Measurements from ENCODE around the gene DDAH1. TPM values are rescaled to one million over a fixed set of nuclear protein-coding genes. Genes with fewer than 3 reads are reported as not detected.

The DDAH1 gene
- total and polyA plus RNA-seq, 2 of the 4 experiments (the other 2 are of a cell fraction), result 78.0 to 94.5 TPM

DNA sequence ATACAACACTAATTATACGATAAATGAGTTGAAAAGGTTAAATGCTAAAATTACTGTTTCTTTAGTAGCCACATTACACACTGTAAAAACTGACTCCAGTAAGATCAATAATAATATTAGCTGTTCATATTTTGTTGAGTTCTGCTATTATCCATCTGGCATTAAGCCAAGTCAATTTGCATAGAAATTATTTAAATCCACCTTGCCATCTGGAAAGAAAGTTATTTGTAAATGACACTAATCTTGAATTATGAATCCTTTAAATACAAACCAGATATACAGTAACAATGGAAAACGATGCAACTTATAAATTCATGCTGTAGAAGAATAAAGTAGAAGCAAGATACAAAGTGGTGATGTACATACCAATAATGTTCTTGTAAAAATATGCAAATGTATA is 107.1 kb downstream of the DDAH1 start:
- no peak overlapping the region for H3K23ac ChIP-seq (ENCODE audit: low read depth, low read length)
- in situ Hi-C loops (cut with MboI; ENCODE audit: low sequenced_read_pairs), result no loop called here
- H3K14ac ChIP-seq (replicated peaks; ENCODE audit: low read depth, low read length), result no peak overlapping the region
- H4K5ac ChIP-seq (ENCODE audit: low read depth, low read length), result no peak overlapping the region
- H3K9me3 ChIP-seq (ENCODE audit: control insufficient read depth, insufficient read depth, low read length), result no peaks in the 10 kb centered on the region
- peaks cover 18 to 51% of the 10 kb centered on the region in 2 experiments for H3K79me1 ChIP-seq (ENCODE audit: low read depth in 1 of 2, low read length in 2 of 2)
- H3K36me3 ChIP-seq (ENCODE audit: control insufficient read depth, insufficient read depth, low read length), result peaks cover 3% of the 10 kb centered on the region; the same call in 1 of the 2 replicates
- no peak overlapping the region for H3K4me2 ChIP-seq (ENCODE audit: low read depth, low read length)
- no peak overlapping the region for H3K4ac ChIP-seq (ENCODE audit: low read depth, low read length)
- H3K27me3 ChIP-seq (ENCODE audit: control insufficient read depth, insufficient read depth, low read length), result no peaks in the 10 kb centered on the region
- no peak overlapping the region for H2AK9ac ChIP-seq (replicated peaks; ENCODE audit: low read depth, low read length, poor library complexity)
- H2BK15ac ChIP-seq (ENCODE audit: low read depth, low read length), result no peak overlapping the region
- H2AFZ ChIP-seq (replicated peaks; ENCODE audit: low read length, poor library complexity), result no peak overlapping the region
- no peaks in the 10 kb centered on the region for H4K20me1 ChIP-seq (ENCODE audit: insufficient read depth, low read length)
- dilution Hi-C loops (cut with HindIII; ENCODE audit: low sequenced_read_pairs, unreplicated experiment), result no loop called here
- no peak overlapping the region for H2BK5ac ChIP-seq (ENCODE audit: low read depth, low read length, poor library complexity, severe bottlenecking)
- intact Hi-C loops (cut with micrococcal nuclease), result no loop called here
- ChIA-PET CTCF (no interaction called here), POLR2A (ENCODE audit: unreplicated experiment) (no interaction called here)
- no peak overlapping the region for H4K8ac ChIP-seq (ENCODE audit: low read depth in 2 of 2, low read length in 2 of 2)
- no peak overlapping the region for H3K27ac ChIP-seq (ENCODE audit: insufficient read depth, low read length)
- H3K4me1 ChIP-seq (ENCODE audit: control insufficient read depth, insufficient read depth, low read length), result peaks cover 13% of the 10 kb centered on the region
- H3K56ac ChIP-seq (ENCODE audit: extremely low read depth, insufficient read depth, low read length), result no peak overlapping the region
- TF ChIP-seq CHD1 (IDR thresholded peaks at IDR 0.05; ENCODE audit: low read depth, low read length) (no peak), MAFK (IDR thresholded peaks at IDR 0.05; ENCODE audit: low read depth, low read length) (no peak), NFE2L2 (IDR thresholded peaks at IDR 0.05; ENCODE audit: low read depth, low read length) (no peak), POLR2A (IDR thresholded peaks at IDR 0.05; ENCODE audit: low read depth, low read length) (no peak)
- TF ChIP-seq, protein P1, sequence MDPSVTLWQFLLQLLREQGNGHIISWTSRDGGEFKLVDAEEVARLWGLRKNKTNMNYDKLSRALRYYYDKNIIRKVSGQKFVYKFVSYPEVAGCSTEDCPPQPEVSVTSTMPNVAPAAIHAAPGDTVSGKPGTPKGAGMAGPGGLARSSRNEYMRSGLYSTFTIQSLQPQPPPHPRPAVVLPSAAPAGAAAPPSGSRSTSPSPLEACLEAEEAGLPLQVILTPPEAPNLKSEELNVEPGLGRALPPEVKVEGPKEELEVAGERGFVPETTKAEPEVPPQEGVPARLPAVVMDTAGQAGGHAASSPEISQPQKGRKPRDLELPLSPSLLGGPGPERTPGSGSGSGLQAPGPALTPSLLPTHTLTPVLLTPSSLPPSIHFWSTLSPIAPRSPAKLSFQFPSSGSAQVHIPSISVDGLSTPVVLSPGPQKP (IDR thresholded peaks at IDR 0.05; ENCODE audit: borderline replicate concordance, low read depth, low read length), result no peak
- TF ChIP-seq, protein P2, sequence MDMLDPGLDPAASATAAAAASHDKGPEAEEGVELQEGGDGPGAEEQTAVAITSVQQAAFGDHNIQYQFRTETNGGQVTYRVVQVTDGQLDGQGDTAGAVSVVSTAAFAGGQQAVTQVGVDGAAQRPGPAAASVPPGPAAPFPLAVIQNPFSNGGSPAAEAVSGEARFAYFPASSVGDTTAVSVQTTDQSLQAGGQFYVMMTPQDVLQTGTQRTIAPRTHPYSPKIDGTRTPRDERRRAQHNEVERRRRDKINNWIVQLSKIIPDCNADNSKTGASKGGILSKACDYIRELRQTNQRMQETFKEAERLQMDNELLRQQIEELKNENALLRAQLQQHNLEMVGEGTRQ (IDR thresholded peaks at IDR 0.05; ENCODE audit: low read depth, low read length), result no peak
- TF ChIP-seq, protein P3, sequence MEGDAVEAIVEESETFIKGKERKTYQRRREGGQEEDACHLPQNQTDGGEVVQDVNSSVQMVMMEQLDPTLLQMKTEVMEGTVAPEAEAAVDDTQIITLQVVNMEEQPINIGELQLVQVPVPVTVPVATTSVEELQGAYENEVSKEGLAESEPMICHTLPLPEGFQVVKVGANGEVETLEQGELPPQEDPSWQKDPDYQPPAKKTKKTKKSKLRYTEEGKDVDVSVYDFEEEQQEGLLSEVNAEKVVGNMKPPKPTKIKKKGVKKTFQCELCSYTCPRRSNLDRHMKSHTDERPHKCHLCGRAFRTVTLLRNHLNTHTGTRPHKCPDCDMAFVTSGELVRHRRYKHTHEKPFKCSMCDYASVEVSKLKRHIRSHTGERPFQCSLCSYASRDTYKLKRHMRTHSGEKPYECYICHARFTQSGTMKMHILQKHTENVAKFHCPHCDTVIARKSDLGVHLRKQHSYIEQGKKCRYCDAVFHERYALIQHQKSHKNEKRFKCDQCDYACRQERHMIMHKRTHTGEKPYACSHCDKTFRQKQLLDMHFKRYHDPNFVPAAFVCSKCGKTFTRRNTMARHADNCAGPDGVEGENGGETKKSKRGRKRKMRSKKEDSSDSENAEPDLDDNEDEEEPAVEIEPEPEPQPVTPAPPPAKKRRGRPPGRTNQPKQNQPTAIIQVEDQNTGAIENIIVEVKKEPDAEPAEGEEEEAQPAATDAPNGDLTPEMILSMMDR (conservative IDR thresholded peaks at IDR 0.05; ENCODE audit: low read depth, low read length), result no peak
- no peak overlapping the region for H2BK20ac ChIP-seq (ENCODE audit: low read depth, low read length)
- no peak overlapping the region for H3K18ac ChIP-seq (ENCODE audit: low read depth, low read length)
- no peak overlapping the region for H4K91ac ChIP-seq (ENCODE audit: insufficient read depth, low read depth, low read length)
- H3K9me1 ChIP-seq (ENCODE audit: insufficient read depth, low read length), result peaks cover 9% of the 10 kb centered on the region
- no peak overlapping the region for H2AK5ac ChIP-seq (ENCODE audit: low read depth, low read length)
- no peak for DNase-seq
- no CpG with 5 or more reads among the region's 2 CpGs for WGBS, 2 experiments (ENCODE audit: extremely low coverage in 2 of 2, insufficient read length in 1 of 2)
- H3K9ac ChIP-seq (ENCODE audit: low read depth, low read length), result no peak overlapping the region
- ATAC-seq (ENCODE audit: low read depth), result no peak
- no peak overlapping the region for H3K4me3 ChIP-seq (ENCODE audit: insufficient read depth, low read depth, low read length)
- no TSS peak for BruUV-seq (replicated peaks)
- no peak overlapping the region for H2BK120ac ChIP-seq (ENCODE audit: low read depth, low read length)
